Neuronal stem cell (in vitro differentiated cells): ENCODE measurements around the gene ANKS1A.
"Not testable (repeated sequence)": the region's sequence is repeated elsewhere in the genome, so short reads cannot be mapped to it uniquely, and the experiment has no call there.

Source experiments
- DNase-seq: peaks from one replicate; pipeline ENCODE4 v3.0.0-alpha.2; 2013; ENCODE audit warnings: low spot score
- H2AFZ ChIP-seq: one replicate; pipeline ENCODE4 v1.6.1; 2013; ENCODE audit warnings: mild to moderate bottlenecking, low read length, inconsistent platforms
- H2AK5ac ChIP-seq: 2 replicates; pipeline ENCODE4 v1.6.1; 2013; ENCODE audit warnings: low read depth, mild to moderate bottlenecking, inconsistent platforms, low read length, moderate library complexity, mixed read lengths
- H2BK120ac ChIP-seq: 2 replicates; pipeline ENCODE4 v1.6.1; 2013; ENCODE audit warnings: low read depth, mild to moderate bottlenecking, inconsistent platforms, low read length, moderate library complexity, mixed read lengths
- H2BK12ac ChIP-seq: one replicate; pipeline ENCODE4 v1.6.1; 2013; ENCODE audit warnings: low read length, inconsistent platforms
- H2BK15ac ChIP-seq: 2 replicates; pipeline ENCODE4 v1.6.1; 2013; ENCODE audit warnings: mild to moderate bottlenecking, low read length, inconsistent platforms, mixed read lengths
- H2BK5ac ChIP-seq: one replicate; pipeline ENCODE4 v1.6.1; 2013; ENCODE audit warnings: inconsistent platforms, mild to moderate bottlenecking, low read length, moderate library complexity
- H3K14ac ChIP-seq: one replicate; pipeline ENCODE4 v1.6.1; 2013; ENCODE audit warnings: low read length, inconsistent platforms
- H3K18ac ChIP-seq: 2 replicates; pipeline ENCODE4 v1.6.1; 2013; ENCODE audit warnings: low read length, inconsistent platforms
- H3K23ac ChIP-seq: 2 replicates; pipeline ENCODE4 v1.6.1; 2013; ENCODE audit warnings: low read depth, mild to moderate bottlenecking, mixed read lengths, low read length, inconsistent platforms; ENCODE audit not compliant: poor library complexity
- H3K27ac ChIP-seq: replicated peaks from 3 replicates; pipeline ENCODE4 v1.5.1; 2013; ENCODE audit warnings: low read length, inconsistent platforms
- H3K27me3 ChIP-seq, 3 experiments: 2 replicates each; pipeline ENCODE4 v1.6.1; 2013; ENCODE audit warnings: low read length in 3 of 3, mild to moderate bottlenecking in 2 of 3, inconsistent platforms in 1 of 3, low read depth in 1 of 3, mixed read lengths in 1 of 3, moderate library complexity in 1 of 3; ENCODE audit not compliant: control insufficient read depth in 3 of 3, insufficient read depth in 3 of 3
- H3K36me3 ChIP-seq, 2 donors: replicated peaks in 1 of 2; 2 replicates each; pipeline ENCODE4 v1.6.1; 2013; ENCODE audit warnings: low read length in 2 of 2; ENCODE audit not compliant: control insufficient read depth in 2 of 2, insufficient read depth in 2 of 2
- H3K4ac ChIP-seq: 2 replicates; pipeline ENCODE4 v1.6.1; 2013; ENCODE audit warnings: inconsistent platforms, mild to moderate bottlenecking, low read length, moderate library complexity
- H3K4me1 ChIP-seq, 2 donors: 1 replicate in 1 of 2; 2 replicates in 1 of 2; pipeline ENCODE4 v1.6.1; 2013; ENCODE audit warnings: low read length in 2 of 2, low read depth in 1 of 2; ENCODE audit not compliant: control insufficient read depth in 2 of 2, insufficient read depth in 1 of 2
- H3K4me2 ChIP-seq: one replicate; pipeline ENCODE4 v1.6.1; 2013; ENCODE audit warnings: mild to moderate bottlenecking, low read length, inconsistent platforms; ENCODE audit not compliant: insufficient read depth, poor library complexity, severe bottlenecking
- H3K4me3 ChIP-seq, 2 donors: 2 replicates each; pipeline ENCODE4 v1.5.1; 2013; ENCODE audit warnings: low read length in 2 of 2, mild to moderate bottlenecking in 2 of 2, inconsistent platforms in 1 of 2, moderate library complexity in 1 of 2
- H3K79me1 ChIP-seq: one replicate; pipeline ENCODE4 v1.6.1; 2013; ENCODE audit warnings: low read depth, mild to moderate bottlenecking, inconsistent platforms, low read length, moderate library complexity
- H3K9ac ChIP-seq: one replicate; pipeline ENCODE4 v1.6.1; 2013; ENCODE audit warnings: mild to moderate bottlenecking, low read depth, low read length, inconsistent platforms; ENCODE audit not compliant: poor library complexity
- H3K9me3 ChIP-seq, 2 donors: replicated peaks in 1 of 2; 2 replicates each; pipeline versions ENCODE3 to v1.6.1; 2013; ENCODE audit warnings: low read length in 2 of 2, mild to moderate bottlenecking in 2 of 2, inconsistent platforms in 1 of 2, low read depth in 1 of 2, mixed read lengths in 1 of 2, moderate library complexity in 1 of 2; ENCODE audit not compliant: control insufficient read depth in 2 of 2, insufficient read depth in 1 of 2
- H4K8ac ChIP-seq: one replicate; pipeline ENCODE4 v1.6.1; 2013; ENCODE audit warnings: low read depth, mild to moderate bottlenecking, inconsistent platforms, low read length, moderate library complexity
- H4K91ac ChIP-seq: one replicate; pipeline ENCODE4 v1.6.1; 2013; ENCODE audit warnings: low read length, low read depth, mild to moderate bottlenecking, inconsistent platforms; ENCODE audit not compliant: poor library complexity
- WGBS, 2 donors: extraction: QIAGEN DNeasy Blood & Tissue Kit; methylation state at CpG; one replicate each; pipeline ENCODE4 v1.1.7; 2013; ENCODE audit warnings: missing lambda C conversion rate in 2 of 2, mixed read lengths in 1 of 2; ENCODE audit not compliant: insufficient read length in 2 of 2, insufficient replicate concordance in 1 of 2; ENCODE audit errors: extremely low coverage in 2 of 2; 5-methylcytosine and 5-hydroxymethylcytosine counted together

Gene ANKS1A

DNA sequence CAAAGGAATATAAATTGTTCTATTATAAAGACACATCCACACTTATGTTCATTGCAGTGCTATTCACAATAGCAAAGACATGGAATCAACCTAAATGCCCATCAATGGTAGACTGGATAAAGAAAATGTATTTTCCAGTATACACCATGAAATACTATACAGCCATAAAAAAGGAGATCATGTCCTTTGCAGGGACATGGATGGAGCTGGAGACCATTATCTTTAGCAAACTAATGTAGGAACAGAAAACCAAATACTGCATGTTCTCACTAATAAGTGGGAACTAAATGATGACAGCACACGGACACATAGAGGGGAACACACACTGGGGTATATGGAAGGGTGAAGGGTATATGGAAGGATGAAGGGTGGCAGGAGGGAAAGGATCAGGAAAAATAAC is 5.0 kb upstream of the ANKS1A start:
- not testable (repeated sequence) for H4K91ac ChIP-seq, H3K23ac ChIP-seq, H3K27me3 ChIP-seq, H2BK120ac ChIP-seq, H3K9me3 ChIP-seq, H3K14ac ChIP-seq, H3K4ac ChIP-seq, H2BK12ac ChIP-seq, H2AK5ac ChIP-seq, H3K9ac ChIP-seq, DNase-seq, H3K4me1 ChIP-seq, H4K8ac ChIP-seq, H3K4me2 ChIP-seq, H3K18ac ChIP-seq, H2BK5ac ChIP-seq, H2AFZ ChIP-seq, H3K27ac ChIP-seq, H3K4me3 ChIP-seq, H3K79me1 ChIP-seq, H2BK15ac ChIP-seq
- no CpG with 5 or more reads among the region's 1 CpG for WGBS, 2 donors
- peaks cover 4 to 61% of the 10 kb centered on the region in 2 donors for H3K36me3 ChIP-seq

DNA sequence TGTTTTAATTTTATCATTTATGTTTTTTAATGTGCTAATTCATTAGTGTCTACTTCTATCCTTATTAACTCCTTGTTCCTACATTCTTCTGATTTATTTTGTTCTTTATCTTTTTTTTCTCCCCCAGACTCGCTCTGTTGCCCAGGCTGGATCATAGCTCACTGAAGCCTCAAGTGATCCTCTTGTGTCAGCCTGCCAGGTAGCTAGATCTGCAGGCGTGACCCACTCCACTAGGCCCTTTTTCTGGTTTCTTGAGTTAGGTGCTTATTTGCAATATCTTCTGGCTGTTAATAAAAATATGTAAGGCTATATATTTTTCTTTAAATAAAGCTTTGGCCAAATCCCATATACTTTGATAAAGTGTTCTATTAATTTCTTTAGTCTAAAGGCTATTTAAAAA is 4.1 kb upstream of the ANKS1A start:
- Histone ChIP-seq H2AK5ac (no peak overlapping the region), H3K9me3 (peaks cover 0 to 3% of the 10 kb centered on the region in 2 donors), H4K91ac (no peak overlapping the region), H3K27ac (no peak overlapping the region), H2BK15ac (no peak overlapping the region), H3K4me2 (no peak overlapping the region), H3K23ac (no peak overlapping the region), H3K4ac (no peak overlapping the region), H4K8ac (no peak overlapping the region), H3K9ac (no peak overlapping the region), H2BK5ac (no peak overlapping the region), H2BK120ac (no peak overlapping the region), H3K14ac (no peak overlapping the region), H2AFZ (no peak overlapping the region), H3K27me3 (no peaks in the 10 kb centered on the region), H3K4me1 (no peaks in the 10 kb centered on the region), H3K36me3 (peaks cover 2 to 52% of the 10 kb centered on the region in 2 donors), H3K4me3 (no peak overlapping the region), H3K79me1 (peaks cover 5% of the 10 kb centered on the region), H3K18ac (no peak overlapping the region), H2BK12ac (no peak overlapping the region)
- no CpG with 5 or more reads among the region's 2 CpGs for WGBS, 2 donors
- no peak for DNase-seq

DNA sequence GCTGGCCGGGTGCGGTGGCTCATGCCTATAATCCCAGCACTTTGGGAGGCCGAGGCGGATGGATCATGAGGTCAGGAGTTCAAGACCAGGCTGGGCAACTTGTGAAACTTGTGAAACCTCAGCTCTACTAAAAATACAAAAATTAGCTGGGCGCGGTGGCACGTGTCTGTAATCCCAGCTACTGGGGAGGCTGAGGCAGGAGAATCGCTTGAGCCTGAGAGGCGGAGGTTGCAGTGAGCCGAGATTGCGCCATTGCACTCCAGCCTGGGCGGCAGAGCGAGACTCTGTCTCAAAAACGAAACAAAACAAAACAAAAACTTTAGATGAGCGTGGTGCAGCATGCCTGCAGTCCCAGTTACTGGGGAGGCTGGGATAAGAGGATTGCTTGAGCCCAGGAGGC is 3.2 kb upstream of the ANKS1A start:
- not testable (repeated sequence) for H3K4me2 ChIP-seq, H2BK15ac ChIP-seq, H3K4me3 ChIP-seq, H3K4me1 ChIP-seq, H3K79me1 ChIP-seq, H3K23ac ChIP-seq, H2BK5ac ChIP-seq, H3K27ac ChIP-seq, H3K9me3 ChIP-seq, H2BK12ac ChIP-seq, H3K27me3 ChIP-seq, H2BK120ac ChIP-seq, H4K8ac ChIP-seq, H3K14ac ChIP-seq, DNase-seq, H3K9ac ChIP-seq, H3K4ac ChIP-seq, H4K91ac ChIP-seq, H2AFZ ChIP-seq, H2AK5ac ChIP-seq, H3K18ac ChIP-seq
- WGBS, 2 donors = no CpG with 5 or more reads among the region's 15 CpGs
- H3K36me3 ChIP-seq = peaks cover 0 to 44% of the 10 kb centered on the region in 2 donors

GRCh38 chr6:34887753-34888513 is 1.1 kb upstream of the ANKS1A start, which contains the start of gene TAF11:
TAF11 (minus strand) TSS chr6:34888042; CDS start chr6:34887957, 85 bp downstream.
- Histone ChIP-seq H4K8ac (no peak within 1 kb of the TSS), H3K23ac (peak within 1 kb of the TSS; percentile 49), H3K18ac (peak within 1 kb of the TSS; percentile 80), H3K4me1 (peaks cover 0 to 6% of the 10 kb centered on the region in 2 donors), H2AFZ (peak within 1 kb of the TSS; percentile 91), H3K27me3 (no peaks in the 10 kb centered on the region), H3K36me3 (peaks cover 0 to 26% of the 10 kb centered on the region in 2 donors), H2BK15ac (peak within 1 kb of the TSS; percentile 41), H2BK120ac (no peak within 1 kb of the TSS), H3K79me1 (peaks cover 5% of the 10 kb centered on the region), H2BK12ac (no peak within 1 kb of the TSS), H4K91ac (no peak within 1 kb of the TSS), H2AK5ac (no peak within 1 kb of the TSS), H3K27ac (peak within 1 kb of the TSS; percentile 60), H3K4me2 (peak within 1 kb of the TSS; percentile 71), H3K4ac (no peak within 1 kb of the TSS), H3K14ac (no peak within 1 kb of the TSS), H2BK5ac (no peak within 1 kb of the TSS), H3K9me3 (peaks cover 0 to 3% of the 10 kb centered on the region in 2 donors), H3K9ac (peak within 1 kb of the TSS; percentile 93), H3K4me3 (peak within 1 kb of the TSS; percentile 71 to 95)
- DNase-seq = peak; percentile 94
- no CpG with 5 or more reads among the region's 43 CpGs for WGBS, 2 donors
